Activated CD8-positive, alpha-beta memory T cell treated with anti-CD3 and anti-CD28 coated beads for 1 hour (primary cell): ENCODE data around the gene KNG1.

Experiments used
- DNase-seq, 2 donors: peaks; one replicate each; pipeline ENCODE4 v3.0.0-alpha.2; 2020; ENCODE audit warnings: low read depth in 1 of 2; ENCODE audit errors: extremely low read depth in 1 of 2

Gene KNG1

GRCh38 chr3:186772701-186773417 lies 55.7 kb downstream of the KNG1 start:
- DNase-seq: peak in 1 of 2 donors; percentile 44

DNA sequence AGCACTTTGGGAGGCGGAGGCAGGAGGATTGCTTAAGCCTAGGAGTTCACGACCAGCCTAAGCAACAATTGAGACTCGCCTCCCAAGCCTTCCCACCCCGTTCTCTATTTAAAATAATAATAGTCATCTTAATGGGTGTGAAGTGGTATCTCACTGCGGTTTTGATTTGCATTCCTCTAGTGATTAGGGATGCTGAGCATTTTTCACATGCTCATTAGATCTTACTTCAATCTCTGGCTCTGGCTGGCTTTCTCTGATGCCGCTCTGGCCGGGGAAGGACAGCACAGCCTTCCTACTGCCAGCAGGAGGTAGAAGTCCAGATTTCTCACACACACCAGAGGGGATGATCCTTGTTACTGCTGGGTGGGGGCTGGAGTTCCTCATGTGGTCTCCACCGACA lies 58.8 kb downstream of the KNG1 start:
- no peak for DNase-seq

DNA sequence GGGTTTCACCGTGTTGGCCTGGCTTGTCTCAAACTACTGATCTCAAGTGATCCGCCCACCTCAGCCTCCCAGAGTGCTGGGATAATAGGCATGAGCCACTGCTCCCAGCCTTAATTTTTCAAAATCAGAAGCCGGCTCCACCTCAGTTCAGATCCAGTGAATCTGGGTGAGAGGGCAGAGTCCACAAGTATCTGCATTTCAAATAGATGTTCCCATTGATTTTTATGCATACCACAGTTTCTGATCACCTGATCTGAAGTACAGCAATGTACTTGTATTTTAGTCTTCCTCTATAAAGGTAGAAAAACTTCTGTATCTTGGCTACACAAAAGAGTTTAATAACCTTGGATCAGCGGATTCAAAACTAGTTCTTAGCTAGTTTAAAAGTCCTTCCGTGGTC lies 62.0 kb downstream of the KNG1 start:
- DNase-seq: no peak

GRCh38 chr3:186782542-186783057 lies 65.4 kb downstream of the KNG1 start:
- no peak for DNase-seq

GRCh38 chr3:186783058-186783730 lies 66.0 kb downstream of the KNG1 start, which contains the start of gene EIF4A2:
EIF4A2 (plus strand) TSS chr3:186783577; CDS start chr3:186783611, 34 bp downstream.
- peak; percentile 80 to 83 for DNase-seq

DNA sequence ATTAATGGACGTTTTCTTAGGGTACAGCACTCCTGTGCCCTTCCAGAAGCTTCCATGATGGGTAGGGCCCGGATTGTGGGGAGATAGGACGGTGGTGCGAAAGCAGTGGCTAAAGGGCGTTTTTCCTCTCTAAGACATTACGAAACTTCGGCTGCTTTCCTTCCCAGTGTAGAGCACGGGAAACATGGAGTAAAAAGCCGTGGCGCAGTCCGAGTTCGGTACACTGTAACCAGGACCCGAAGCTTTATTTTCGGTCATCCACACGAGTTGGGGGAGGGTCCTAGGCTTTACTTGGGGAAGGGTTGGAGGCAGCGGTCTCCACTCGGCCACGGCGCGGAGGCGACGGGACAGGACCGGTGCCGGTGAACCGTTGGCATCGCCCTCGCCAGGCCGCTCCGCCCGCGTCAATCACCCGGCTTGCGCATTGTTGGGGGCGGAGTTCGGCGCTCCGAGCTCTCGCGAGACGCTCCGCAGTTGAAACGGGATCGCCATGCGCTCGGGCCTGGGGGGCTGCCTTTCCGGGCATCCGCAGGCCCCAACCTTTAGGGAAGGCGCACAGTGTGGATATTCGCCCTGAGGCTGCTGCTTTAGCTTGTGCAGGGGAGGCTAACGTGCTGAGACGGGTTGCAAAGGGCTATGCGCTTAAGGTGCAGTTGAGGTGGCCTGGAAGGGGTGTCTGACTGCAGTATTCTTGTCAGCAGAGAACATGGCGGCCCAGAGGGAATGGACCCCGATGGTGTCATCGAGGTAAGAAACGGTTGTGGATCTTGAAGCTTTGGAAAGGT lies 66.8 kb downstream of the KNG1 start:
- DNase-seq: peak; percentile 45 to 71

GRCh38 chr3:186784820-186785494 lies 67.8 kb downstream of the KNG1 start:
- DNase-seq: no peak

- DNase-seq: no peak
Measured at GRCh38 chr3:186785495-186786018, 68.4 kb downstream of the KNG1 start.

DNA sequence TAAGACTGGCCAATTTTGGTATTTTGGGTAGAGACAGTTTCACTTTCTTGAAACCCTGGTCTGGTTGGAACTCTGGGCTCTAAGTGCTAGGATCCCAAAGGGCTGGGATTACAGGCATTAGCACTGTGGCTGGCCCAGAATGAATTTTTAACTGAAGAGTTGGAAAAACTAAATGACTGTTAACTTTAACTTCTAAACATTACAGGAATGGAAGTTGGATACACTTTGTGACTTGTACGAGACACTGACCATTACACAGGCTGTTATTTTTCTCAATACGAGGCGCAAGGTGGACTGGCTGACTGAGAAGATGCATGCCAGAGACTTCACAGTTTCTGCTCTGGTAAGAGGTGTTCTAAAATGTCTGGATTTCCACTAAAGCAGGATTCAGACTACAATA lies 69.8 kb downstream of the KNG1 start:
- DNase-seq: no peak

GRCh38 chr3:186787642-186788481 lies 70.7 kb downstream of the KNG1 start:
- DNase-seq: no peak

- no peak for DNase-seq
Measured at GRCh38 chr3:186788482-186789370, 71.6 kb downstream of the KNG1 start.

DNA sequence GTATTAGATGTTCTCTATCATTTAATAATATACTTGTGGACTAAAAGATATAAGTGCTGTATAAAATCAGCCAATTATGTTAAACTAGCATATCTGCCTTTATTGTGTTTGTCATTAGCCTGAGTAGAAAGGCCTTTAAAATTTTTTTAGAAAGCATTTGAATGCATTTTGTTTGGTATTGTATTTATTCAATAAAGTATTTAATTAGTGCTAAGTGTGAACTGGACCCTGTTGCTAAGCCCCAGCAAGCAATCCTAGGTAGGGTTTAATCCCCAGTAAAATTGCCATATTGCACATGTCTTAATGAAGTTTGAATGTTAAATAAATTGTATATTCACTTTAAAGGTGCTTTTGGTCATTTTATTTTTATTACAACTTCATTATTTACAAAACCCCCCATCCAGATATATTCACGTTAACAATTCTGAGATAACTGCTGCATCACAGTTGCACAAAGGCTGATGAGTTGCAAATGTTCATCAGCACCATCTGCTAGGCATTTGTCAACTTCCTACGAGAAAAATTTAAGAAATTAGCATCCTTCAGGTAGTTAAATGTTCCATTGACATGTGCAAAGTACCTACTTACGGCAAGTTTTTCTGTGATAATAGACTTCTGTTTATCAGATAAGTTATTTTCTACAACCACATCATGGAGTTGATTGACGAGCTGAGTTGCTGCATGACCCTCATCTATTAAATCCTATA lies 72.5 kb downstream of the KNG1 start:
- DNase-seq: no peak

GRCh38 chr3:186790261-186790981 lies 73.3 kb downstream of the KNG1 start:
- DNase-seq: no peak
